HepG2 (cell line): ENCODE measurements around the gene FOSB. TPM values are rescaled to one million over a fixed set of nuclear protein-coding genes. Genes with fewer than 3 reads are reported as not detected.
A peak's percentile ranks its signal among the peaks of the same experiment; 100 is the strongest.

Experiments
- ATF6 ChIP-seq: sonication (generic); formaldehyde crosslinking; conservative IDR thresholded peaks from 2 replicates; pipeline ENCODE4 v1.4.0; 2020; ENCODE audit warnings: missing genetic modification reagents
- DBP ChIP-seq: sonication (generic); formaldehyde crosslinking; IDR thresholded peaks from 2 replicates; pipeline ENCODE4 v1.4.0; 2020; ENCODE audit warnings: missing genetic modification reagents; ENCODE audit errors: not compliant biosample characterization
- E2F5 ChIP-seq: sonication (generic); formaldehyde crosslinking; conservative IDR thresholded peaks from 2 replicates; pipeline ENCODE4 v1.4.0; 2020; ENCODE audit warnings: missing genetic modification reagents
- HDAC6 ChIP-seq: fragments of 200-600 bp; sonication (generic); IDR thresholded peaks from 2 replicates; pipeline ENCODE4 v1.7.0; 2017; ENCODE audit warnings: mild to moderate bottlenecking, antibody characterized with exemption, low read length, low read depth
- HNF4A ChIP-seq: sonication (generic); formaldehyde crosslinking; IDR thresholded peaks from 2 replicates; pipeline ENCODE4 v1.4.0; 2020; ENCODE audit warnings: missing genetic modification reagents
- PCBP2 ChIP-seq: fragments of 200-400 bp; formaldehyde crosslinking; optimal IDR thresholded peaks from 2 replicates; pipeline ENCODE3; 2018; ENCODE audit warnings: low read length, low read depth; ENCODE audit not compliant: poor library complexity, severe bottlenecking
- TBX3 ChIP-seq: fragments of 450-650 bp; IDR thresholded peaks from 2 replicates; pipeline ENCODE4 v1.6.1; 2017; ENCODE audit warnings: antibody characterized with exemption, mild to moderate bottlenecking, inconsistent platforms, borderline replicate concordance
- XBP1 ChIP-seq: sonication (generic); formaldehyde crosslinking; IDR thresholded peaks from 2 replicates; pipeline ENCODE4 v1.5.0; 2020; ENCODE audit warnings: missing genetic modification reagents
- ZNF362 ChIP-seq: sonication (generic); formaldehyde crosslinking; IDR thresholded peaks from 2 replicates; pipeline ENCODE4 v1.4.0; 2020; ENCODE audit warnings: missing genetic modification reagents, mild to moderate bottlenecking, borderline replicate concordance
- ZNF646 ChIP-seq: sonication (generic); formaldehyde crosslinking; IDR thresholded peaks from 2 replicates; pipeline ENCODE4 v1.9.0; 2021; ENCODE audit warnings: mild to moderate bottlenecking, missing genetic modification reagents
- ZNF800 ChIP-seq: sonication (generic); formaldehyde crosslinking; IDR thresholded peaks from 2 replicates; pipeline ENCODE4 v1.4.0; 2020; ENCODE audit warnings: missing genetic modification reagents
- ZNF850 ChIP-seq: sonication (generic); formaldehyde crosslinking; conservative IDR thresholded peaks from 2 replicates; pipeline ENCODE4 v1.9.0; 2021; ENCODE audit warnings: mild to moderate bottlenecking, missing genetic modification reagents
- polyA plus RNA-seq, 8 experiments: library from polyadenylated mRNA; depleted of rRNA in 3 of 8; stranded (reverse) in 7 of 8; unstranded in 1 of 8; fragments of >200 nt; fragmentation: Illumina TruSeq in 4 of 8; extraction: Trizol in 4 of 8; gene quantifications; 2 replicates each; pipeline versions ENCODE4 v1.2.1 to v1.2.3, GENCODE V29; 2011 to 2016; ENCODE audit warnings: low read depth in 4 of 8, missing spikeins in 1 of 8, mixed read lengths in 1 of 8; ENCODE audit not compliant: insufficient read depth in 1 of 8
- total RNA-seq, 5 experiments: library from RNA; depleted of rRNA; stranded (reverse); fragments of >200 nt; fragmentation: Illumina TruSeq; extraction: Trizol; gene quantifications; 2 replicates each; pipeline ENCODE4 v1.2.3, GENCODE V29; 2016; ENCODE audit warnings: low read depth in 1 of 5

Gene FOSB
- total and polyA plus RNA-seq, 2 of the 13 experiments (the other 11 are each of a cell fraction or from before 2014, with no cell fraction given) = 2.8 to 6.0 TPM

GRCh38 chr19:45506246-45506988 lies 38.6 kb downstream of the FOSB start (continued):
- no peak for TF ChIP-seq ZNF646 (CRISPR knock-in tag)
- TF ChIP-seq DBP (CRISPR knock-in tag) = no peak
- no peak for TF ChIP-seq ZNF800
- peak; percentile 0; the same call in 1 of the 2 replicates for TF ChIP-seq HNF4A (CRISPR knock-in tag)
- peak; percentile 27; the same call in 1 of the 2 replicates for TF ChIP-seq TBX3
- TF ChIP-seq E2F5 (CRISPR knock-in tag) = no peak
- no peak for TF ChIP-seq ATF6
- TF ChIP-seq XBP1 (CRISPR knock-in tag) = no peak
- no peak for TF ChIP-seq HDAC6
- no peak for TF ChIP-seq ZNF362 (CRISPR knock-in tag)
- 0 out of 2 replicates have a peak, but pooled peaks have one; percentile 40 for TF ChIP-seq ZNF850 (CRISPR knock-in tag)
- no peak for TF ChIP-seq PCBP2
